Vagina (tissue), 2 donors: ENCODE results near the gene SPARCL1.

Experiments used
- POLR2A ChIP-seq, 2 donors: fragments of 450-650 bp; IDR thresholded peaks; one replicate each; pipeline ENCODE4 v1.6.1; 2017; ENCODE audit warnings: antibody characterized with exemption in 2 of 2, mild to moderate bottlenecking in 2 of 2, moderate library complexity in 2 of 2
- POLR2AphosphoS5 ChIP-seq, 2 donors: sonication (generic); formaldehyde crosslinking; IDR thresholded peaks; one replicate each; pipeline ENCODE4 v1.9.0; 2017; ENCODE audit warnings: antibody characterized with exemption in 2 of 2, mild to moderate bottlenecking in 2 of 2, low read depth in 1 of 2; ENCODE audit not compliant: insufficient read depth in 1 of 2
- TF ChIP-seq, protein P1 (sequence below), 3 experiments: fragments of 450-650 bp in 2 of 3; fragments of 200-600 bp in 1 of 3; sonication (generic) in 1 of 3; IDR thresholded peaks; one replicate each; pipeline ENCODE4 v1.5.1; 2017 to 2019; ENCODE audit warnings: antibody characterized with exemption in 3 of 3, mild to moderate bottlenecking in 2 of 3, moderate library complexity in 2 of 3

DNA sequence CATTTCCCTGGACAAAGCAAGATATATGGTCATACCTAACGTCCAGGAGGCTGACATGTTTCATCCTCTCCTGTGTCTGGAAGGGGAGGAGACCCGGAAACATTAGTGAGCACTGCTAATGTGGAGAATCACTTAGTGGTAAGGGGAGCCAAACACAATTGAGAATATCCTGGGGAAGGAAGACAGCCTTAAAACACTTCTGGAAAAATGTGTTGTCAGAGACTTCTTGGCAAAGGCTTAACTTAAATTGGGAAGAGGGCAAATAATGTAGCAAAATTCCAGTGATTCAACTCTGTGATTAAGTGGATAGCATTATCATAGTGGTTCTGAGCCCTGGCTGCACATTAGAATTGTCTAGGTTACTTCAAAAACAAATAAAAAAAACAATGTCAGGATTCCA, 39.5 kb downstream of the SPARCL1 start:
- TF ChIP-seq, protein P1, sequence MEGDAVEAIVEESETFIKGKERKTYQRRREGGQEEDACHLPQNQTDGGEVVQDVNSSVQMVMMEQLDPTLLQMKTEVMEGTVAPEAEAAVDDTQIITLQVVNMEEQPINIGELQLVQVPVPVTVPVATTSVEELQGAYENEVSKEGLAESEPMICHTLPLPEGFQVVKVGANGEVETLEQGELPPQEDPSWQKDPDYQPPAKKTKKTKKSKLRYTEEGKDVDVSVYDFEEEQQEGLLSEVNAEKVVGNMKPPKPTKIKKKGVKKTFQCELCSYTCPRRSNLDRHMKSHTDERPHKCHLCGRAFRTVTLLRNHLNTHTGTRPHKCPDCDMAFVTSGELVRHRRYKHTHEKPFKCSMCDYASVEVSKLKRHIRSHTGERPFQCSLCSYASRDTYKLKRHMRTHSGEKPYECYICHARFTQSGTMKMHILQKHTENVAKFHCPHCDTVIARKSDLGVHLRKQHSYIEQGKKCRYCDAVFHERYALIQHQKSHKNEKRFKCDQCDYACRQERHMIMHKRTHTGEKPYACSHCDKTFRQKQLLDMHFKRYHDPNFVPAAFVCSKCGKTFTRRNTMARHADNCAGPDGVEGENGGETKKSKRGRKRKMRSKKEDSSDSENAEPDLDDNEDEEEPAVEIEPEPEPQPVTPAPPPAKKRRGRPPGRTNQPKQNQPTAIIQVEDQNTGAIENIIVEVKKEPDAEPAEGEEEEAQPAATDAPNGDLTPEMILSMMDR (IDR thresholded peaks at IDR 0.05) = no peak
- peak in 1 of 2 donors; percentile 70 for TF ChIP-seq POLR2AphosphoS5 (IDR thresholded peaks at IDR 0.05; ENCODE audit: insufficient read depth in 1 of 2, low read depth in 1 of 2)
- TF ChIP-seq POLR2A (IDR thresholded peaks at IDR 0.05) = no peak
